Natural killer cell (primary cell): ENCODE data around the gene DDA1. TPM values are rescaled to one million over a fixed set of nuclear protein-coding genes. Genes with fewer than 3 reads are reported as not detected.

Experiments used
- ATAC-seq, 3 donors: fragments of 150-1000 bp in 2 of 3; fragments of 200-7000 bp in 1 of 3; cut with Tn5 transposase; 1 replicate in 1 of 3; 2 replicates in 2 of 3; pipeline ENCODE4 v1.10.0; 2021; ENCODE audit warnings: mild to moderate bottlenecking in 2 of 3, moderate library complexity in 2 of 3
- DNase-seq, 2 donors: peaks; one replicate each; pipeline versions ENCODE4 v3.0.0 to v3.0.0-alpha.2; 2013 to 2021; ENCODE audit warnings: mixed read lengths in 1 of 2
- H3K27ac ChIP-seq: one replicate; pipeline ENCODE4 v1.5.1; 2013; ENCODE audit warnings: mild to moderate bottlenecking, low read length
- H3K27me3 ChIP-seq: one replicate; pipeline ENCODE4 v1.6.1; 2013; ENCODE audit warnings: low read length; ENCODE audit not compliant: control insufficient read depth, insufficient read depth
- H3K36me3 ChIP-seq: one replicate; pipeline ENCODE4 v1.6.1; 2013; ENCODE audit warnings: low read length; ENCODE audit not compliant: control insufficient read depth, insufficient read depth
- H3K4me1 ChIP-seq: one replicate; pipeline ENCODE4 v1.6.1; 2013; ENCODE audit warnings: low read length; ENCODE audit not compliant: control insufficient read depth, insufficient read depth
- H3K4me3 ChIP-seq: one replicate; pipeline ENCODE4 v1.5.1; 2013; ENCODE audit warnings: low read length
- H3K9me3 ChIP-seq: one replicate; pipeline ENCODE4 v1.6.1; 2013; ENCODE audit warnings: low read length; ENCODE audit not compliant: control insufficient read depth, insufficient read depth
- H3K27ac Mint-ChIP-seq, 2 donors: one replicate each; pipeline ENCODE4 v1.8.0; 2022; ENCODE audit warnings: mild to moderate bottlenecking in 2 of 2, mixed read lengths in 2 of 2, moderate library complexity in 1 of 2
- H3K27me3 Mint-ChIP-seq, 2 donors: one replicate each; pipeline ENCODE4 v1.8.0; 2022; ENCODE audit warnings: low read depth in 2 of 2, mixed read lengths in 2 of 2
- H3K36me3 Mint-ChIP-seq: one replicate; pipeline ENCODE4 v1.8.0; 2022; ENCODE audit warnings: mixed read lengths
- H3K4me1 Mint-ChIP-seq, 2 donors: one replicate each; pipeline ENCODE4 v1.8.0; 2022; ENCODE audit warnings: mixed read lengths in 2 of 2
- H3K4me3 Mint-ChIP-seq: one replicate; pipeline ENCODE4 v1.8.0; 2022; ENCODE audit warnings: mild to moderate bottlenecking, moderate library complexity, mixed read lengths
- H3K9me3 Mint-ChIP-seq, 2 donors: one replicate each; pipeline ENCODE4 v1.8.0; 2022; ENCODE audit warnings: mixed read lengths in 2 of 2
- WGBS: methylation state at CpG from one replicate; pipeline ENCODE4 v1.1.7; 2013; ENCODE audit warnings: missing lambda C conversion rate; ENCODE audit not compliant: insufficient coverage; 5-methylcytosine and 5-hydroxymethylcytosine counted together
- intact Hi-C: fragments of 100-400 bp; cut with micrococcal nuclease; formaldehyde crosslinking; loops from one replicate; pipeline ENCODE4 v1.14.2; 2022
- total RNA-seq, 4 donors: library from RNA; stranded (reverse); fragments of 120-200 nt in 1 of 4; gene quantifications; one replicate each; pipeline versions ENCODE4 v1.2.3 to v1.2.4, GENCODE V29; 2013 to 2022
- TF ChIP-seq, protein P1 (sequence below): fragments of 200-600 bp; IDR thresholded peaks from one replicate; pipeline ENCODE4 v1.8.0; 2022; ENCODE audit warnings: antibody characterized with exemption

The DDA1 gene
- total RNA-seq = 10 to 100 TPM; 32.2 to 42.5 (median 37.7) TPM
- 22.3 TPM for total RNA-seq (2013)

DNA sequence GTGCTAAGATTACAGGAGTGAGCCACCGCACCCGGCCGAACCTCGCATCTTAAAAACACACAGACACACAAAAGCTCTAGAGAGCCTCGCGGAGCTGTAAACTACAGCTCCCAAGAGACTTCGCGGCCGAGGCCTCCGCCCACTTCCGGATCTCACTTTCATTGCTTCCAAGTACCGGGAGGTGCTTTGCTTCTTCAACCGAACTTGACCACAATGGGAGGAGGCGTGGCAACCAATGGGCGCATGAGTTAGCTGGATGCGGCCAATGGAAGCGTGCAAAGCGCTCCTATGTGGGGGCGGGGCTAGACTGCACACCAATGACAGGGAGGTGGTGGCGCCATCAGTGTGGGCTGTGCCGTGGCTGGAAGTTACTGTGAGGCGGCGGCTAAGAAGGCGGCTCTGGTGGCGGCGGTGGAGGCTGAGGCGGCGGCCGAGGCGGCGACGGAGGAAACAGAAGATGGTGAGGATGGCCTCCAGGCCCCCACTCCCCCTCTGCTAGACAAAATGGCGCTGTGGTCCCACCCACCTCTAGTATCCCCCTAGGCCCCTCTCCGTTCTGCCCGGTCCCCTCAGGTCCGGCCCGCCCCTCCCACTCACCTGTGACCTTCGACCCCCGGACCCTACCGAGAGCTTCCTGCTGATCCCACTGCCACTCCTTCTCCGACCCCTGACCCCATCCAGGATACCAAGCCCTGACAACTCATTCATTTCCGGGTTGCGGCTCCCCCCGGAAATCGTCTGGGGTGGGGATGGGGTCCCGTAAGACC is at the start of gene DDA1:
TSS of gene DDA1 (plus strand) at position 366 of the 767 bp plus-strand sequence. CDS start at position 458, 92 bp downstream.
- H3K36me3 Mint-ChIP-seq = no peaks in the 10 kb centered on the region
- Histone ChIP-seq H3K4me3 (peak within 1 kb of the TSS; percentile 76), H3K27me3 (no peaks in the 10 kb centered on the region), H3K9me3 (no peaks in the 10 kb centered on the region), H3K27ac (peak within 1 kb of the TSS; percentile 61), H3K4me1 (peaks cover 37% of the 10 kb centered on the region), H3K36me3 (peaks cover 7% of the 10 kb centered on the region)
- under 1% methylated on average over 46 of the region's 46 CpGs for WGBS
- peak within 1 kb of the TSS; percentile 92 to 93 for H3K27ac Mint-ChIP-seq
- H3K27me3 Mint-ChIP-seq = no peaks in the 10 kb centered on the region
- TF ChIP-seq, protein P1, sequence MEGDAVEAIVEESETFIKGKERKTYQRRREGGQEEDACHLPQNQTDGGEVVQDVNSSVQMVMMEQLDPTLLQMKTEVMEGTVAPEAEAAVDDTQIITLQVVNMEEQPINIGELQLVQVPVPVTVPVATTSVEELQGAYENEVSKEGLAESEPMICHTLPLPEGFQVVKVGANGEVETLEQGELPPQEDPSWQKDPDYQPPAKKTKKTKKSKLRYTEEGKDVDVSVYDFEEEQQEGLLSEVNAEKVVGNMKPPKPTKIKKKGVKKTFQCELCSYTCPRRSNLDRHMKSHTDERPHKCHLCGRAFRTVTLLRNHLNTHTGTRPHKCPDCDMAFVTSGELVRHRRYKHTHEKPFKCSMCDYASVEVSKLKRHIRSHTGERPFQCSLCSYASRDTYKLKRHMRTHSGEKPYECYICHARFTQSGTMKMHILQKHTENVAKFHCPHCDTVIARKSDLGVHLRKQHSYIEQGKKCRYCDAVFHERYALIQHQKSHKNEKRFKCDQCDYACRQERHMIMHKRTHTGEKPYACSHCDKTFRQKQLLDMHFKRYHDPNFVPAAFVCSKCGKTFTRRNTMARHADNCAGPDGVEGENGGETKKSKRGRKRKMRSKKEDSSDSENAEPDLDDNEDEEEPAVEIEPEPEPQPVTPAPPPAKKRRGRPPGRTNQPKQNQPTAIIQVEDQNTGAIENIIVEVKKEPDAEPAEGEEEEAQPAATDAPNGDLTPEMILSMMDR = no peak
- no peaks in the 10 kb centered on the region for H3K9me3 Mint-ChIP-seq
- peaks cover 28 to 46% of the 10 kb centered on the region in 2 donors for H3K4me1 Mint-ChIP-seq
- ATAC-seq = peak; percentile 80 to 92 (median 83)
- H3K4me3 Mint-ChIP-seq = peak within 1 kb of the TSS; percentile 99
- intact Hi-C loops = loop anchor here (1.0 kb wide), 1 partner anchor 28 kb away; the partner anchor contains the start of gene GTPBP3
- peak; percentile 95 to 100 for DNase-seq

GRCh38 chr19:17259934-17260333 is 49.4 kb upstream of the DDA1 start:
- H3K4me1 Mint-ChIP-seq = peaks cover 6% of the 10 kb centered on the region in 2 donors
- Histone ChIP-seq H3K4me1 (peaks cover 6% of the 10 kb centered on the region), H3K36me3 (no peaks in the 10 kb centered on the region), H3K4me3 (no peak overlapping the region), H3K27ac (no peak overlapping the region), H3K9me3 (no peaks in the 10 kb centered on the region), H3K27me3 (no peaks in the 10 kb centered on the region)
- no peaks in the 10 kb centered on the region for H3K9me3 Mint-ChIP-seq
- no peak overlapping the region for H3K4me3 Mint-ChIP-seq
- DNase-seq (no peak), ATAC-seq (no peak)
- no peak overlapping the region for H3K27ac Mint-ChIP-seq
- TF ChIP-seq, protein P1 = no peak
- intact Hi-C loops = no loop called here
- no CpG with 5 or more reads among the region's 1 CpG for whole genome bisulfite sequencing
- peaks cover 0 to 3% of the 10 kb centered on the region in 2 donors for H3K27me3 Mint-ChIP-seq
- H3K36me3 Mint-ChIP-seq = no peaks in the 10 kb centered on the region

DNA sequence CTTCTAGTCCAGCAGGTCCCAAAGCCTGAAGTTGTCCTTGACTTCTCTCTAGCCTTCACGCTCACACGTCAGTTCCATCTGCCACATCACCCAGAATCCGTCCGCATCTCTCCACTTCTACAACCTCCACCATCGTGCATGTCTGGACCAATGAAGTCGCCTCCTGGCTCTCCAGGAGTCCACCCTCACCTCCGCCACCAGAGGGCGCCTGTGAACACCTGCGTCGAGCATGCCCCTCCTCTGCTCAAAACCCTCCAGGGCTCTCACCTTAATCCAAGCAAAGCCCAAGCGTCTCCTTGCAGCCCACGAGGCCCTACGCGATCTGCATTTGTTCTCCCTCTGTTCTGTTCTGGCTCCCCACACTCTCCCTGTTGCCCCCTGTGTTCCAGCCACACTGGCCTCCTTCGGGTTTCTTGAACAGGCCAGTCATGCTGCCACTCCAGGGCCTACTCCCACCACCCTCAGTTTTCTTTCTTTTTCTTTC is 48.5 kb upstream of the DDA1 start:
- Histone ChIP-seq H3K4me3 (no peak overlapping the region), H3K4me1 (peaks cover 6% of the 10 kb centered on the region), H3K27ac (no peak overlapping the region), H3K9me3 (no peaks in the 10 kb centered on the region), H3K27me3 (no peaks in the 10 kb centered on the region), H3K36me3 (no peaks in the 10 kb centered on the region)
- TF ChIP-seq, protein P1 = peak; percentile 85
- ATAC-seq (peak; percentile 95 to 100 (median 100)), DNase-seq (peak; percentile 81 to 95)
- H3K27me3 Mint-ChIP-seq = peaks cover 0 to 3% of the 10 kb centered on the region in 2 donors
- WGBS = 41% methylated on average over 15 of the region's 15 CpGs
- no peak overlapping the region for H3K4me3 Mint-ChIP-seq
- H3K4me1 Mint-ChIP-seq = peaks cover 6% of the 10 kb centered on the region in 2 donors
- no peak overlapping the region for H3K27ac Mint-ChIP-seq
- intact Hi-C loops = no loop called here
- no peaks in the 10 kb centered on the region for H3K9me3 Mint-ChIP-seq
- H3K36me3 Mint-ChIP-seq = no peaks in the 10 kb centered on the region
